GM19099 (cell line): Measurements from ENCODE around the gene UFSP1.
A peak's percentile ranks its signal among the peaks of the same experiment; 100 is the strongest.

Experiments used
- POLR2A ChIP-seq: IDR thresholded peaks from 3 replicates; pipeline ENCODE4 v1.6.1; 2011; ENCODE audit warnings: low read depth; ENCODE audit not compliant: insufficient read length; ENCODE audit errors: extremely low read depth

UFSP1 gene

GRCh38 chr7:100873599-100874299 is 15.8 kb downstream of the UFSP1 start:
- no peak for TF ChIP-seq POLR2A

GRCh38 chr7:100867776-100868485 is 21.6 kb downstream of the UFSP1 start:
- no peak for TF ChIP-seq POLR2A

- peak; percentile 54 for TF ChIP-seq POLR2A
Measured at GRCh38 chr7:100867040-100867775, 22.3 kb downstream of the UFSP1 start, which contains the start of gene TRIP6. Gene TRIP6 (plus strand): TSS chr7:100867387. CDS start chr7:100867498, 111 bp downstream.

- TF ChIP-seq POLR2A = no peak
Measured at GRCh38 chr7:100866729-100867039, 22.8 kb downstream of the UFSP1 start.

- no peak for TF ChIP-seq POLR2A
Measured at GRCh38 chr7:100865938-100866728, 23.4 kb downstream of the UFSP1 start.

GRCh38 chr7:100865372-100865911 is 24.1 kb downstream of the UFSP1 start:
- no peak for TF ChIP-seq POLR2A

- no peak for TF ChIP-seq POLR2A
Measured at GRCh38 chr7:100864263-100864845, 25.2 kb downstream of the UFSP1 start.

- TF ChIP-seq POLR2A = no peak
Measured at GRCh38 chr7:100863406-100863950, 26.0 kb downstream of the UFSP1 start.

GRCh38 chr7:100861616-100861985 is 27.9 kb downstream of the UFSP1 start:
- TF ChIP-seq POLR2A = no peak

- no peak for TF ChIP-seq POLR2A
Measured at GRCh38 chr7:100860702-100861615, 28.6 kb downstream of the UFSP1 start.

GRCh38 chr7:100859856-100860255 is 29.7 kb downstream of the UFSP1 start:
- no peak for TF ChIP-seq POLR2A

- no peak for TF ChIP-seq POLR2A
Measured at GRCh38 chr7:100856871-100857282, 32.6 kb downstream of the UFSP1 start.

GRCh38 chr7:100855515-100855914 is 34.0 kb downstream of the UFSP1 start:
- TF ChIP-seq POLR2A = no peak

GRCh38 chr7:100854146-100854895 is 35.2 kb downstream of the UFSP1 start:
- TF ChIP-seq POLR2A = no peak
